SU-DHL-6 (cell line): Measurements from ENCODE around the gene ARMC7.
"Not testable (repeated sequence)": the region's sequence is repeated elsewhere in the genome, so short reads cannot be mapped to it uniquely, and the experiment has no call there.

Experiments used
- CTCF ChIP-seq: fragments of 200-600 bp; sonication (generic); IDR thresholded peaks from one replicate; pipeline ENCODE4 v1.5.1; 2017; ENCODE audit warnings: antibody characterized with exemption, mild to moderate bottlenecking, low read length, moderate library complexity; ENCODE audit not compliant: insufficient read depth, poor library complexity, severe bottlenecking
- EZH2phosphoT487 ChIP-seq: fragments of 200-600 bp; sonication (generic), shearing (Covaris generic); conservative IDR thresholded peaks from 2 replicates; pipeline ENCODE4 v1.6.1; 2018; ENCODE audit warnings: mild to moderate bottlenecking, antibody characterized with exemption, low read length, moderate library complexity, mixed read lengths

- TF ChIP-seq CTCF, EZH2phosphoT487: not testable (repeated sequence)
These were observed 54.8 kb downstream of the ARMC7 start for GRCh38 chr17:75164606-75165005.
